A549 treated with RU486 at 1 μM for 4 hours (cell line): ENCODE measurements around the gene FNBP1. TPM values are rescaled to one million over a fixed set of nuclear protein-coding genes. Genes with fewer than 3 reads are reported as not detected.

Experiments
- total RNA-seq: library from RNA; stranded (reverse); fragments of 200-300 nt; extraction: Qiagen RNA extraction; gene quantifications from 5 replicates; pipeline ENCODE4 v1.2.3, GENCODE V29; 2022; ENCODE audit warnings: low read depth

Gene FNBP1
- 12.4 to 15.1 TPM (median 14.7 TPM) in 5 replicates for total RNA-seq

GRCh38 chr9:130042885-130043653 lies at the start of gene FNBP1:
TSS of gene FNBP1 (minus strand) at chr9:130043189. CDS start at chr9:130042975, 214 bp downstream.

GRCh38 chr9:130053504-130054324 lies 10.7 kb upstream of the FNBP1 start, which contains the start of gene GPR107:
TSS of gene GPR107 (plus strand) at chr9:130053906. CDS start at chr9:130053933, 27 bp downstream.

Other genes starting within 250 kb of the FNBP1 start
- gene TOR1B, start 240.0 kb downstream of the FNBP1 start, total RNA-seq: 20.0 to 25.3 TPM (median 24.0 TPM) in 5 replicates
- gene TOR1A, start 219.1 kb downstream of the FNBP1 start, total RNA-seq: 61.3 to 67.8 TPM (median 63.2 TPM) in 5 replicates
- gene C9orf78, start 207.9 kb downstream of the FNBP1 start, total RNA-seq: 45.2 to 59.1 TPM (median 54.9 TPM) in 5 replicates
- gene USP20, start 207.7 kb downstream of the FNBP1 start, total RNA-seq: 4.3 to 5.9 TPM (median 4.8 TPM) in 5 replicates
- gene GPR107, start 10.7 kb upstream of the FNBP1 start, total RNA-seq: 22.9 to 28.8 TPM (median 28.1 TPM) in 5 replicates
- gene NCS1, start 129.2 kb upstream of the FNBP1 start, total RNA-seq: 33.8 to 56.4 TPM (median 45.8 TPM) in 5 replicates
- 0.04 to 0.06 TPM (median 0.05 TPM) in 4 of 5 replicates, not detected in the other for gene HMCN2, start 222.6 kb upstream of the FNBP1 start, total RNA-seq